Stimulated activated CD4-positive, alpha-beta T cell treated with anti-CD3 and anti-CD28 coated beads, TNF-alpha, amount 100 ng/mL, for 48 hours (primary cell): ENCODE measurements around the gene AFF3.

Experiments used
- DNase-seq, 3 donors: peaks; one replicate each; pipeline ENCODE4 v3.0.0-alpha.2; 2020; ENCODE audit warnings: low read depth in 3 of 3

AFF3 gene

DNA sequence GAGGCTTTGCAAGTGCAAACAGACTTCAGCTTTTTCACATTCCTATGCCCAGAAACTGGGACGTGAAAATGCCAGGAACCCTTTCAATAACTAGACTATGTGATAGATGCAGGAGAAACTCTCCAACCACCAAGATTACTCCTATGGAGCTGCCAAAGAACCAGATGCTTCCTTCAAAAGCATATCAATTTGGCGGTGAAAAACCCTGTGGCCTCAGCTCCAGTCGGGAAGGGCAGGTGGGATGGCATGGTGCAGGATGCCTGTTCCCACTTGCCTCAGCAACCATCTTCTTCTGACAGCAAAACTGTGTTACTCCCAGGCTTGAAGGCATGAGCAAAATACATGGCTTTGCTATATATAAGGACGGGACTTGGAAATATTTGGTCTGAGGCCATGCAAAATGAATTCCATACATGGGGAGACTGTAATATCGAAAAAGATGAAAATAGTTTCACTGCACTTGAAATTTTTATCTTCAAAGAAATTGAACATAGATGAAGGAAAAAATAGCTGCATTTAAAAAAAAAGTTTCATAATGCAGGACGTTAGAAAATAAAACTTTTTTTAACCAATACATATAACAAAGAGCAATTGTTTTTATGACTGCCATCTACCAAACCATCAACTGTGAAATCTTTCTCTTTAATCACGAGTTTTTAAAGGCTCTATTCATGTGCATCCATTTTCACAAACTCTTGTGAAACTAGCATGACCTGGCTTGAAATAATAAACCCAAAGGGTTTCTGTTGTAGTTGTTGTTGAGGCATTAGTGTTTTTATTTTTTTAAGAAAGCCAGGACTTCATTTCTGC is 99.1 kb downstream of the AFF3 start:
- DNase-seq, result no peak

DNA sequence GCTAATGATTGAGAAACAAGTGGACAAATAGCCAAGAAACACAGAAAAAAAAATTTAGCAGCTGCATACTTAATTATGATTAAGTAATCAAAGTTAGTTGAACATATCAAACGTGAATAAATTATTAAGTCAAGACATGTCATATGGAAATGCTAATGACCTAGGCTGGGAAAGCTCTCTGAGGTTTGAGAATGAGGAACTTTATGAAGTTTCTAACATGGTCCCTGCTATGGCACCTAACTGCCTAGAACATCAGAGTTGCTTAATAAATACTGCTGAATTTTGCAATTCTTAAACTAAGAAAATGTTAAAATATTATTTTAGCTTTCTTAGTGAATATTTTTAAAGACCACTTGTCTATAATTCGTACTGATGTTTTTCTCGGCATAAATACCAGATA is 99.8 kb downstream of the AFF3 start:
- no peak for DNase-seq

DNA sequence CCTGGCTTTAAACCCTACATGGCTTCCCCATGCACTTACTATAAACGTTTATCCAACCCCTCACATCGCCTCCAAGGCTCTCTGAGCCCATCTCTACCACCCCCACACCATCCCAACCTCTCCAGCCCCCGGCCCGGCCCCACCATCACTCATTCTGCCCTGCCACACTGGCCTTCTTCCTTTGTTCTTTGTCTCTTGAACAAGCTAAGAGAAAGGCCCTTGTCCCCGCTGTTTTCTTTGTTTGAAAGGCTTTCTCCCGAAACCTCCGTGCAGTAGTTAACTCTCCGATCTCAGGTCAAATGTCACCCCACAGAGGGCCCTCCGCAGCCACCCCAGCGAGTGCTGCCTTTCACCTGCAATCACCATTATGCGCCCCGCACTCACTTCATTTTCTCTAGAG is 100.4 kb downstream of the AFF3 start:
- DNase-seq, result no peak

DNA sequence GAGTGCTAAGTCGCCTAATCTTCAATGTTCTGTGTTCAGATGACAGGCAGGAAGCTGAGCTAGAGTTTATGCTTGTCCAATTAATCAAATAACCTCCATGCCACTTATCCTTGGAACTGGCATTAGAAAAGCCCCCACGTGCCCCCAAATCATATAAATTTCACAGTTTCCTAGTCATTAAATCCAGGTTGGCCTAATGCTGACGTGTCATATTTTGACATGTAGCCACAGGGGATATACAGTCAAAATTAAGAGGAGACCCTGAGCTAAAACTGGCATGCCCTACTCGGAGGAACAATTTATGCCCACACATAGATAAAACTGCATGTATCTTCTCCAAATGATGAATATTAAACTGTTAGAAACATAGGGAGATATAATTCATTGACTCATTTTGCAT is 101.0 kb downstream of the AFF3 start:
- DNase-seq, result no peak

DNA sequence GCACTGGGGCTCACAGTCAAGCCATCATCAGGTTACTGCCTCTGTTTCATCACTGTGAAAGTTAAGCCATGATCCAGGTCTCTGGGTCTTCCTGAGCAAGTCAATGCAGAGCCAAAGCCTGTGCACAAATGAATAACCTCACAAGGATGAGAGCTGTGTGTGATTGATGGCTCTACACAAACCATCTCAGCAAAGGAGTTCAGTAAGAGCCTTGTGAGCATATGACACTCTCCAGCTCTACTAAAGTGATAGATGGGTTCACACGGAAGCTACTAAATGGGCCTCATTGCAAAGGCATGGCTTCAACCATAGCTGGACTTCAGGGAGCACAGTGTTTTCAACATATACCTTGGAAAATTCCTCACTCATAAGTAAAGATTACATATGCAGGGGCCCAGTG is 101.5 kb downstream of the AFF3 start:
- no peak for DNase-seq

DNA sequence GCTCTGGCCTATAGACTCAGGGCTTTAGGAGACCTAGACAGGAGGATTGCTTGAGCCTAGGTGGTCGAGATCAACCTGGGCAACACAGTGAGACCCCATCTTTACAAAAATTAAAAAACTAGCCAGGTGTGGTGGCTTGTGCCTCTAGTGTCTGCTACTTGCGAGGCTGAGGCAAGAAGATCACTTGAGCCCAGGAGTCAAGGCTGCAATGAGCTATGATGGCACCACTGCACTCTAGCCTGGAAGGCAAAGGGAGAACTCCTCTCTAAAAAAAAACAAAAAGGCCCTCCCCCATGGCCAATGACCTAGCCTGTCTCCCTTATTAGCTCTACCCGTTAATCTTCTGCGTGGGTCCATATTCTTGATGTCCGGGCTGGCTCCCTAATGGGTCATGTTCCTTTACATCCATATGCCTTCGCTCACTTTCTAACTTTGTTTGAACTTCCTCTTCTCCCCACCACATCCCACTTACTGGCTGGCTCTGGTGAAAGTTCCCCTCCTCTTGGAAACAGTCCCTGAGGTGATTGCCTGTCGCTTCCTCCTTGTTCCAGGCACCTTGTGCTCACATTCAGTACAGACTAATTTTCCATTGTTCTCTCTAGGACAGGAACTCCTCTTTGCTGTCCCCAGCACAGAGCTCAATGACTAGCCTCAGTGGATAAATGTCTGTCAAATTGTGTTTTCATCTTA is 103.0 kb downstream of the AFF3 start:
- DNase-seq, result no peak

DNA sequence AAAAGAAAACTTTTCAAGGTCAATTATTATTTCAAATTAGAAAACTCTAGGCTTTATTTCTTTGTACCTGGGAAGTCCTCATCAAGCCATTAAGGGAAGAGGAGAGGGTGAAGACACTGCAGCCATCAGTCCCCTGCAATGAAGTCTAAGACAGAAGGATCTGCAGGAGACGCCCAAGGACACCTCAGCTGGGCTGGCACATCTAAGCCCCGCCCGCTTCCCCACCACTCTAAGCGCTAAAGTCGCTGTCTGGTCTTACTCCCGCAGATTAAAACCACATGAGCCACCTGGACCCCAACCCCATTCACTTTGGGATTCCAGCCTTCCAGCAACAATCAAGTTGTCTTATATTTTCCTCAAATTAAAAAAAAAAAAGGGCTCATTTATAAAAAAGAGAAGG is 104.4 kb downstream of the AFF3 start:
- DNase-seq, result no peak

DNA sequence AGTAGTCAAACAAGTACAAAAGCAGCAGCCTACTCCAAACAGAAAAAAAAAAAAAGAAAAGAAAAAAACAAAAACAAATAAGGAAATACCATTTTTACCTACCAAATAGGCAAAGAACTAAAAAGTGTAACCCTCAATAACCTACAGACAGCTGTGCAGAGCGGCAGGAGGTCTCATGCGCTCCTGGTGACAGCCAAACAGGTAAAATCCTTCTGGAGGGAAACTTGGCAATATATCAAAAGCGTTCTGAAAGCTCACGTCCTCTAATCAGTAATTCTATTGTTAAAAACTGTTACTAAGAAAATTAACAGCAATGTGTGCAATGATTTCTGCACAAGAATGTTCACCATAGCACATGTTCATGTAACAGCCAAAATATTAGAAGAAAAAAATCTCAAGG is 105.6 kb downstream of the AFF3 start:
- DNase-seq, result no peak

DNA sequence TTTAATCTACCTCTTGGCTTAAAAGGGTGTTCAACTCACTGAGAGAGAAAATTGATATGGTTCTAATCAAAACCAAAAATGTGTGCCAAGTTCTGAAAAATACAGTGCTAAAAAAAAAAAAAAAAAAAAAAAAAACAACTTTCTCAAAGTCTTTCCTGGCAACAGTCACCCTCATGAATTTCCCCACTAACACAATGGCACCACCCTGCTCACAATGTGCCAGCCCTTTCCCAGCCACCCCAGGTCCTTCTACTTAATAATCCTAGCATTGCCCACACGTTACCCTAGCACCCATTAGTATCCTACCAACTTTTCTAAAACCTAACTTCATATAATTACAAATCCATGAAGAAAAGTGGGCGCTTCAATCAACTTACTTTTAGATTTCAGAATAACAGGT is 106.4 kb downstream of the AFF3 start:
- no peak for DNase-seq

DNA sequence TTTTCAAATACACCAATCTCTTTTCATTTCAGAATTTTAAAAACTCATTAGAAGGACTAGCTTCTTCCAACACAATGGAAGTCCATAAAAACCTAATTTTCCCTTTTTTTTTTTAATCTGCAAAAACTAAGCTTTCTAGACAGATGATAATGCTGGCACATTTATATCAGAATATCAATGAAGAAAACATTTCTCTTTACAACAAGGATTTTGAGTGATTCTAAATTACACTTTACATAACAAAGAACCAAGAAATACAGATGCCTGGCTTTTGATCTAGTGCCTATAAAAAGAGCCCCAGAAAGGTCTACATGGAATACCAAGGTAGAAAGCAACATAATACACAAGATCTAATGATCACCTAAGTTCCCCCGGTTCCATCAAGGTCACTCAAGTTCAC is 108.0 kb downstream of the AFF3 start:
- DNase-seq, result no peak

DNA sequence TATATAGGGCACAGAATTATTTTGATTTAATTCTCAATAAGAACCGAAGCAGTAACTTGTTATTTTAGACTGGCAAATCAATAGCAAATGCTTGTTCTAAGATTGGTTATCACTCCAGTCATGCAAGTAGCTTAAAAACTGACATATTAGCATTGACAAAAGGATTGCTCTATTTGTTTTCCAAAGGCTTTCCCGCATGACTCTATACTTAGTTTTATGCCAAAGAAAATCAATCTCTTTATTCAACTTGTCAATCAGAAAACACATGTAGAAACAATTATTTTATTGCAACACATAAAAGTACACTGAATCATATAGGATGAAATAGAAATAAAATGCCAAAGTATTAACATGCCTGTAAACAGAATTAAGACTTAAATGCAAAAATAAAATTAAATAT is 108.4 kb downstream of the AFF3 start:
- no peak for DNase-seq

DNA sequence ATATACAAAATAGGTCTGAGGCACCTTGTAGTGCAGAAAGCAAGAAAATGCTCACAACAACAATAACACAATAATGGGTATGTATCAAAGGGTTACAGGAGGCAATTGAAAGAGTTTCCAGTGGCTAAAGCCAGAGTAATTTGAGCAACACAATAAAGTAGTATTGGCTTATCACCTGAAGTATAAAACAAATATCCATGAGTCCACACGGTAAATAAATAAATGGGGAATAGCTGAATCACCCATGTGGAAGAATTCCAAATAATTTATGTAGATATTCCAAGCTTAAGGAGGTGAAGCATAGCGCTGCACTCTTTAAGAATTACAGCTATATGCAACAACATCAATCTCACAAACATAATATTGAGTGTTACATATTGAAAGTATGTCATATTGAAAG is 110.8 kb downstream of the AFF3 start:
- DNase-seq, result no peak

DNA sequence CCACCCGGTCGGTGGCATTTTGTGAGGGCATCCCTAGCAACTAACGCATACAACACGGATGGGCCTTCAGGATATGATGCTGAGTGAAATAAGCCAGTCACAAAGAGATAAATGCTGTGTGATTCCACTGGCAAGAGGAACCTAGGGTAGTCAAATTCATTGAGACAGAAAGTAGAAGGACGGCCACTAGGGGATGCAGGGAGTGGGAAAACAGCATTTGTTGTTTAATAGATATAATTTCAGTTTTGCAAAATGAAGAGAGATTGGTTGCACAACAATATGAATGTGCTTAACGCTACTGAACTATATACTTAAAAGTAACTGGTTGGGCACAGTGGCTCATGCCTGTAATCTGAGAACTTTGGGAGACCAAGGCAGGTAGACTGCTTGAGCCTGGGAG is 112.9 kb downstream of the AFF3 start:
- no peak for DNase-seq

DNA sequence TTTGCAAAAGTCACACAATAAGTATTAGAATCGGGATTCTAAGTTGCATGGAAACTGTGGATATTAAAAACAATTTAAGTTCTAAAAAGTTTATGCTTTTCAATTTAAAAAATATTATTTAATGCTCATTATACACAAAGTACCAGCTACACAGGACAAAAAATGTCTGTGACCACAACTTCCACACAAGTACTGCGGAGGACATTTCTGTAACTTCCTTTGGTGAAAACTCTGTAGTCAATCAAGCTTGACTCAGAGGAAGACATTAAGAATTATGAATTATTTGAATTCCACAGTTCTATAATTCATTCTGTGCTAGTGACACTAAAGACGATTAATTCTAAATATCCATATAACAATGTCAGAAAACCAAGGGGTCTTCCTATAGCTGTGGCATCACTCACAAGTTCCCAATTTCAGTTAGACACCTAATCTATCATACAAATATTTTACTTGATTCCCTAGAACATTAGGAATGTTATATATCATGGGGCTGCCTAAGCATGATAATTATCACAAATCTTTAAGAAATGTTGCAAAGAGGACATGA is 120.5 kb downstream of the AFF3 start:
- no peak for DNase-seq

DNA sequence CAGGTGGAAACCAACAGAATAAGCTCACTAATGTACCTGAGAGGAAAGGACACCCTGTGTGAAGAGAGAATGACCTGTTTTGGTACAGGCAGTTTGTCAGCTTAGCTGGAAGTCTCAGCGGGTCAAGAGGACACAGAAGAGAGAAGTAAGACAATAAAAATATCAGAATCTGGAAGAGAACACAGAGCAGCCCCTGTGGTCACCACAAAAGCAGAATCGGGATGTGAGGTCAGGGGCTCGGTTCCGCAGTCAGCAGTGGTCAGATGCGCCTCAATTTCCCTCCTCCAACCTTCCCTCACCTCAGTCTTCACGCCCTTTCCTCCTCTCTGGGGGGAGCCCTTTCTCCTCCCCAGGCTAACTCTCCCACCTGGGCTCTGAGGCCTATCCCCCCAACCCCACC is 122.9 kb downstream of the AFF3 start:
- no peak for DNase-seq

DNA sequence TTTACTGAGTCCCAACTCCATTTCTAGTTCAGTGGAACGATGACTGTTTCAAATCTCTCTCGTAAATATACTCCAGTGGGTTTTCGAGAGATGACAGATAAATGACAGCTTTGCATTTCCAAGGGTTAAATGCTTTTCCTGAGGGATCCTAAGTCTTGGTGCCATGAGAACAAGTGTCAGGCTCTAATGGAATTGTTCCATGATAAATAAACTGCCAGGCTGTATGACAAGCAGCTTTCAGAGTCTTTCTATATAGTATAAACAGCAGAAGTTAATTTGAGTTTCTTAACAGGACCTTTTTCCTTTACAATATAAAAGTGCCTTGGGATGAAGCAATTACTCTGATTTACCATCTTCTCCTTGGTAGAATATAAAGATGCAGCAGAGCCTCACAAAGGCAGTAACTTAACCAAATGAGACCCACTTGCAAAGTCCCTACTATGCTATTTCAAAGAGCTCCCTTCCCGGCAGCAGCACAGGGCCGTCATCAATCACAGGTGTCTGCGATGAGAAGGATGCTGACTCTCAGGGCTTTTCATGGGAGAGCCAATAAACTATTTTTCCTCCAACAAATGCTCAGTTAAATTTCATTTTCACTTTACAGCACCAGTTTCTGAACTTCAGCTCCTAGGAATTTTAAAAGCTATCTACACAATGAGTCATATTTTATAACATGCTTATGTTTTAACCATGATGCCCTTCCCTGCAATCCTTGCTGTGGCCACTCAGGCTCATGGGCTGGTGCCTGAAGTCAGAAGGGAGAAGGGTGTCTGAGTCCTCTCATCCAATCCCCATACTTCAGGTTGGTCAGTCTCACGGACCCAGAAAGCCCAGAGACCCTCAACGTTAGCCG is 123.8 kb downstream of the AFF3 start:
- DNase-seq, result no peak

DNA sequence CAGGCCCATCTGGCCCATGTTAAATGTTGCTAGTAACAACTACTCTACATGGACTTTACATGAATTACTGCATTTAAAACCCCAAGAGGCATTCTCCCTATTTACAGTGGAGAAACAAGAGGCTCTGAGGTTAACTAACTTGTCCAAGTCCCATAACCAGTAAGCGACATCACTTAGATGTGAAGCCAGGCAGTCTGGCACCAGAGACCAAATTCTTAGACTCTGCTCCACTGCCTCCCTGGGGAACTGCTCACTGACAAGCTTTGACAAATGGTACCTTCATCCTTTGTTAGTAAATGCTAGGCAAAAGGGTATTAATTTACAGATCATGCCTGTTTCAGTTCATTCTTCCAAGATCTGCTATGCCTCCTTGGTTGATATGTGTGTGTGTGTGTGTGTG is 124.8 kb downstream of the AFF3 start:
- DNase-seq, result no peak

DNA sequence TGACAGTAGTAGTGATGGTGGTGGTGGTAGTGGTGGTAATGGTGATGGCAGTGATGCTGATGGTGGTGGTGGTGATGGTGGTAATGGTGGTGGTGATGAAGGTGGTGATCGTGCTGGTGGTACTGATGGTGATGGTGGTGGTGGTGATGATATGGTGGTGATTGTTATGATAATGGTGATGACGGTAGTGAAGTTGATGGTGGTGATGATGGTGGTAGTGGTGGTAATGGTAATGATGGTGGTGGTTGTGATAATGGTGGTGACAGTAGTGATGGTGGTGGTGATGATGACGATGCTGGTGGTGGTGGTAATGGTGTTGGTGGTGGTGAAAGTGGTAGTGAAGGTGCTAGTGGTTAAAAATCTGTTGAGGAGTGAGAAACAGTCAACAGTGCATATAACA is 125.6 kb downstream of the AFF3 start:
- no peak for DNase-seq

DNA sequence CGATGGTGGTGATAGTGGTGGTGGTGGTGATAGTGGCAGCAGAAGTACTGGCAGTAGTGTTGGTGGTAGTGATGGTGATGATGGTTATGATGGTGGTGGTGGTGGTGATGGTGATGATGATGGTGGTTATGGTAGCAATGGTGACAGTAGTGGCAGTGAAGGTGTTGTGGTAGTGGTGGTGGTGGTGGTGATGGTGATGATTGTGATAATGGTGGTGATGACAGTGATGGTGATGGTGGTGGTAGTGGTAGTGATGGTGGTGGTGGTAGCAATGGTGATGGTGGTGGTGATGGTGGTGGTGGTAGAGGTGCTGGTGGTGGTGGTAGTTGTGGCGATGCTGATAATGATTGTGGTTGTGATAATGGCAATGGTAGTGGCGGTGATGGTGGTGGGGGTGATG is 126.5 kb downstream of the AFF3 start:
- DNase-seq, result no peak

DNA sequence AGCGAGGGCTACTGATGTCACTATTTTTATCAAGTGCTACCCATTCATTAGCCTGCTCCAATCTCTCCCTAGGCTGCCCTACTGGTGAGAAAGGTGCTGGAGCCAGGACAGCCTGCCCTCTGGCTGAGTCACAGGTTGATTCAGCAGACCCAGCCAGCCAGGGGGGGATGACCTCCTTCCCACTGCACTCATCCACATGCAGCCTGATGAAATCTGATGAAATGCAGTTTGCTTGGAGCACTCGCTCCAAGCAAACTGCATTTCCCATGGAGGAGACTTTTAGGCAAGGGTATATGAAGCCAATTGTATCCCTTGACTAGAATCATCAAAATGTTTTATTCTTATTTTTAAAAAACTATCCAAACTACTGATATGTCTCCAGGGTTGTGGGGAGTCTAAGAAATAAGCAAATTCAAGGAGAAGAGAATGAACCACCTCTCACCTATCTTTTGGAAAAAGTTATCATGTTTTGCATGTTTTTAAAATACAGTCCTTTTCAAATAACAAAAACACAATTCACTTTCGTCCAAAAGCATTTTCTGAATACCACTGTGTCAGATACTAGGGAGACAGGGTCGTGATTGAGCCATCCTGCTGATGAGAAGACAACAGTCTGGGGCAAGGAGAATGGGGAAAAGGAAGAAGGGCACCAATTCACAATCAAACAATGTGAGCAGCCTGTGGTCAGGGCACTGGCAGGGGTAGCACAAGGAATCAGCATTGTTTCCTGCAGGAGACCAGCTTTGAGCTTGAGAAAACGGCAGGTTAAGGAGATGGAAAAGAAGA is 128.3 kb downstream of the AFF3 start:
- no peak for DNase-seq

DNA sequence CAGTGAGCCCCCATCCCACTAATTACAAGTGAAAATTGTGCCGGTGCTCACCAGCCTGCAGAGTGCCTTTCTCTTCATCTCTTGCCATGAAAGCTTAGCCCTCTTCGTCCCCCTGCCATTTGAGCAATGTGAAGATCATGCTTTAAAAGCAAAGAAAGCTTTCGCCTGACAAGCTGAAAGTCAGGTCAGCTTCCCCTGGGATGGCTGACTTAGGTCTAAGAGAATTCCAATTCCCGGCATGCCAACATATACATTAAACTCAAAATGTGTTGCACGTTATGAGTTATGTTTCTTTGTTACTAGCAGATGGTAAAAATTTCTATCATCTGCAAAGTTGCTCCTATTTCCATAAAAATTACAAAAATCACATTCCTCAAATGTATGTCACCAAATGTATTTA is 129.8 kb downstream of the AFF3 start:
- no peak for DNase-seq
